ENCODE results near the gene CFDP1. TPM values are rescaled to one million over a fixed set of nuclear protein-coding genes. Genes with fewer than 3 reads are reported as not detected.

CFDP1 gene
- total and polyA plus RNA-seq, 2 of the 13 experiments (the other 11 are each of a cell fraction or from before 2014, with no cell fraction given) = 78.6 to 153 TPM

- peak; percentile 95 for TF ChIP-seq ARID5B (CRISPR knock-in tag; IDR thresholded peaks at IDR 0.05)
- TF ChIP-seq ZFP62 (CRISPR knock-in tag; IDR thresholded peaks at IDR 0.05) = no peak
- no peak for TF ChIP-seq ONECUT2 (CRISPR knock-in tag; IDR thresholded peaks at IDR 0.05)
- peak; percentile 97; the same call in 1 of the 2 replicates for TF ChIP-seq ZNF431 (CRISPR knock-in tag; IDR thresholded peaks at IDR 0.05; ENCODE audit: borderline replicate concordance, low read depth)
- TF ChIP-seq ZNF337 (CRISPR knock-in tag; IDR thresholded peaks at IDR 0.05; ENCODE audit: borderline replicate concordance, low read depth) = peak; percentile 74; the same call in 1 of the 2 replicates
- TF ChIP-seq ZNF281 (CRISPR knock-in tag; IDR thresholded peaks at IDR 0.05; ENCODE audit: borderline replicate concordance) = peak; percentile 91
- TF ChIP-seq ZNF235 (CRISPR knock-in tag; IDR thresholded peaks at IDR 0.05; ENCODE audit: borderline replicate concordance) = peak; percentile 76; the same call in 1 of the 2 replicates
- TF ChIP-seq KLF15 (CRISPR knock-in tag; IDR thresholded peaks at IDR 0.05; ENCODE audit: borderline replicate concordance) = 0 out of 2 replicates have a peak, but pooled peaks have one; percentile 51
- TF ChIP-seq ZNF879 (CRISPR knock-in tag; IDR thresholded peaks at IDR 0.05) = peak; percentile 59; the same call in 1 of the 2 replicates
- peak; percentile 79 for TF ChIP-seq HMG20B (CRISPR knock-in tag; conservative IDR thresholded peaks at IDR 0.05)
- no peak for TF ChIP-seq MATR3 (CRISPR knock-in tag; IDR thresholded peaks at IDR 0.05)
- peak; percentile 96 for TF ChIP-seq MED8 (CRISPR knock-in tag; IDR thresholded peaks at IDR 0.05; ENCODE audit: insufficient replicate concordance)
- TF ChIP-seq ZNF234 (CRISPR knock-in tag; conservative IDR thresholded peaks at IDR 0.05) = no peak
- TF ChIP-seq EEA1 (CRISPR knock-in tag; IDR thresholded peaks at IDR 0.05; ENCODE audit: borderline replicate concordance) = 0 out of 2 replicates have a peak, but pooled peaks have one; percentile 68
- no peak for TF ChIP-seq CENPBD1 (CRISPR knock-in tag; IDR thresholded peaks at IDR 0.05; ENCODE audit: borderline replicate concordance, low read depth)
- TF ChIP-seq ZNF343 (CRISPR knock-in tag; IDR thresholded peaks at IDR 0.05) = peak; percentile 75; the same call in 1 of the 2 replicates
- peak; percentile 53; the same call in 1 of the 2 replicates for TF ChIP-seq ZNF12 (CRISPR knock-in tag; IDR thresholded peaks at IDR 0.05)
- peak; percentile 87 for TF ChIP-seq ZNF772 (CRISPR knock-in tag; IDR thresholded peaks at IDR 0.05)
- TF ChIP-seq NCOA1 (CRISPR knock-in tag; IDR thresholded peaks at IDR 0.05) = peak; percentile 93
- TF ChIP-seq ATF4 (CRISPR knock-in tag; IDR thresholded peaks at IDR 0.05) = no peak; a peak in 1 of 4 replicates
Observed at GRCh38 chr16:75244844-75245758, 188.2 kb downstream of the CFDP1 start (continued).

Measured in HepG2 (cell line).